Uterus (tissue), 4 donors: ENCODE data around the gene RGL3. TPM values are rescaled to one million over a fixed set of nuclear protein-coding genes. Genes with fewer than 3 reads are reported as not detected.
"Not testable (repeated sequence)": the region's sequence is repeated elsewhere in the genome, so short reads cannot be mapped to it uniquely, and the experiment has no call there.

Experiments used
- DNase-seq, 2 donors: peaks; one replicate each; pipeline ENCODE4 v3.0.0-alpha.2; 2019 to 2020
- H3K27ac ChIP-seq, 2 donors: fragments of 200-600 bp; sonication (generic); 1 replicate in 1 of 2; 2 replicates in 1 of 2; pipeline ENCODE4 v1.5.1; 2016 to 2018
- H3K27me3 ChIP-seq, 2 donors: fragments of 200-600 bp; sonication (generic); one replicate each; pipeline ENCODE4 v1.5.1; 2018 to 2019; ENCODE audit warnings: control low read depth in 1 of 2
- H3K36me3 ChIP-seq, 2 donors: fragments of 200-600 bp; sonication (generic); one replicate each; pipeline ENCODE4 v1.5.1; 2019; ENCODE audit warnings: control low read depth in 1 of 2
- H3K4me1 ChIP-seq, 2 donors: fragments of 200-600 bp; sonication (generic); one replicate each; pipeline ENCODE4 v1.5.1; 2018 to 2019; ENCODE audit warnings: control low read depth in 1 of 2
- H3K4me3 ChIP-seq, 2 donors: fragments of 200-600 bp; sonication (generic); 1 replicate in 1 of 2; 2 replicates in 1 of 2; pipeline ENCODE4 v1.5.1; 2018 to 2019; ENCODE audit warnings: mild to moderate bottlenecking in 1 of 2
- H3K9me3 ChIP-seq, 2 donors: fragments of 200-600 bp; sonication (generic); one replicate each; pipeline ENCODE4 v1.5.1; 2019; ENCODE audit warnings: control low read depth in 1 of 2
- CTCF ChIP-seq, 4 experiments: fragments of 200-600 bp in 2 of 4; fragments of 450-650 bp in 2 of 4; sonication (generic) in 2 of 4; IDR thresholded peaks; one replicate each; pipeline ENCODE4 v1.5.1; 2016 to 2019; ENCODE audit warnings: antibody characterized with exemption in 4 of 4, mild to moderate bottlenecking in 2 of 4, moderate library complexity in 1 of 4
- POLR2A ChIP-seq, 2 donors: fragments of 450-650 bp; IDR thresholded peaks; one replicate each; pipeline ENCODE4 v1.6.1; 2016; ENCODE audit warnings: antibody characterized with exemption in 2 of 2, mild to moderate bottlenecking in 1 of 2, moderate library complexity in 1 of 2
- intact Hi-C: fragments of 100-400 bp; cut with DNase I; formaldehyde crosslinking; loops from one replicate; pipeline ENCODE4 v1.15.1; 2023; ENCODE audit warnings: low total_unique reads
- total RNA-seq, 4 donors: library from RNA; depleted of rRNA in 3 of 4; stranded (reverse); fragments of >200 nt in 3 of 4; gene quantifications; one replicate each; pipeline versions ENCODE4 v1.1.0 to v1.2.4, GENCODE V29; 2014 to 2023
- donor health status: DM: yes; HTN: yes; CAD: no.

The RGL3 gene
- total RNA-seq, 4 donors from 2014 or later, result 1.0 to 19.0 (median 13.2) TPM

DNA sequence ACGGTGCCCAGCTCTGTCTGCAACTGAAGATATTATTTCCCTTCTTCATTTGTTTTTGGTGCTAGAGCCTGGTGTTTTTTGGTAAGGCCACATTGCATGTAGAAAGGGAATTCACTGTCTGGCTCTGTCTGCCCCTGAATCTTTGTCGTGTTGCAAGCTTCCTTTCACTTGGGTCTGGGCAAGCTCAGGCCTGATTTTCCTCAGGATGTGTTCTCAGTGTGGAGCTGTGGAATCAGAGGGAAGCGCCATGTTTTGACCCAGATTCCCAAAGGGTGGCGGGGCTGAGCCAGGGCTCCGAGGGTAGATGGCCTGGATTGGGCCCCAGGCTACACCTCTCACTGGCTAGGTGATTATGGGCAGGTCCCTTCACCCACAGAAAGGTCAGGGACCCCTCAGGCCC, 24.9 kb upstream of the RGL3 start:
- no peak for TF ChIP-seq POLR2A (IDR thresholded peaks at IDR 0.05)
- no peak for TF ChIP-seq CTCF (IDR thresholded peaks at IDR 0.05)
- intact Hi-C loops, result no loop called here
- H3K4me1 ChIP-seq, result no peaks in the 10 kb centered on the region
- no peak for DNase-seq
- H3K36me3 ChIP-seq, result no peaks in the 10 kb centered on the region
- no peak overlapping the region for H3K4me3 ChIP-seq
- no peaks in the 10 kb centered on the region for H3K27me3 ChIP-seq
- H3K27ac ChIP-seq, result no peak overlapping the region
- H3K9me3 ChIP-seq, result no peaks in the 10 kb centered on the region

GRCh38 chr19:11437955-11438354, 18.8 kb upstream of the RGL3 start:
- TF ChIP-seq CTCF (IDR thresholded peaks at IDR 0.05) (no peak), POLR2A (IDR thresholded peaks at IDR 0.05) (no peak)
- intact Hi-C loops, result no loop called here
- DNase-seq, result no peak
- H3K4me3 ChIP-seq, result no peak overlapping the region
- H3K9me3 ChIP-seq, result no peaks in the 10 kb centered on the region
- H3K27ac ChIP-seq, result no peak overlapping the region
- peaks cover 9% of the 10 kb centered on the region in 2 donors for H3K4me1 ChIP-seq
- H3K27me3 ChIP-seq, result no peaks in the 10 kb centered on the region
- H3K36me3 ChIP-seq, result no peaks in the 10 kb centered on the region

DNA sequence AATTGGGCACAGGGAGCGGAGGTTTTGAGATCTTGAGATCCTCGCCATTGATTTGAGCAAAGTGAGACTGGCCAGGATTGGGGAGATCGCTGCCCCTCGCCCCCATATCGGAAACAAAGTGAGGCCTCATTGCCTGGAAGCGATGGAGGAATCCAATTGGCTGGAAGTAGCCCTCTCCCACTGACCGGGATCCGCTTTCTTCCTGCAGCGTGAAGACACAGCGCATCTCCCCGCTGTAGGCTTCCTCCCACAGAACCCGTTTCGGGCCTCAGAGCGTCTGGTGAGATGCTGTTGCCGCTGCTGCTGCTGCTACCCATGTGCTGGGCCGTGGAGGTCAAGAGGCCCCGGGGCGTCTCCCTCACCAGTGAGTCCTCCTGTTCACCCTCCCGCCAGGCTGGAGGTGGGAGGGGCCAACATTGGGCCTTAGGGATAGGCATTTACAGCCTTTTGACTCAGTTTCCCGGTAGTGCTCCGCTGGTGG, 16.8 kb upstream of the RGL3 start:
- Histone ChIP-seq H3K36me3 (no peaks in the 10 kb centered on the region), H3K27me3 (no peaks in the 10 kb centered on the region), H3K4me1 (peaks cover 9% of the 10 kb centered on the region in 2 donors), H3K27ac (peak overlapping the region; percentile 70 to 83), H3K9me3 (no peaks in the 10 kb centered on the region), H3K4me3 (peak overlapping the region; percentile 74)
- TF ChIP-seq POLR2A (IDR thresholded peaks at IDR 0.05) (no peak), CTCF (IDR thresholded peaks at IDR 0.05) (no peak)
- DNase-seq, result no peak
- intact Hi-C loops, result no loop called here

DNA sequence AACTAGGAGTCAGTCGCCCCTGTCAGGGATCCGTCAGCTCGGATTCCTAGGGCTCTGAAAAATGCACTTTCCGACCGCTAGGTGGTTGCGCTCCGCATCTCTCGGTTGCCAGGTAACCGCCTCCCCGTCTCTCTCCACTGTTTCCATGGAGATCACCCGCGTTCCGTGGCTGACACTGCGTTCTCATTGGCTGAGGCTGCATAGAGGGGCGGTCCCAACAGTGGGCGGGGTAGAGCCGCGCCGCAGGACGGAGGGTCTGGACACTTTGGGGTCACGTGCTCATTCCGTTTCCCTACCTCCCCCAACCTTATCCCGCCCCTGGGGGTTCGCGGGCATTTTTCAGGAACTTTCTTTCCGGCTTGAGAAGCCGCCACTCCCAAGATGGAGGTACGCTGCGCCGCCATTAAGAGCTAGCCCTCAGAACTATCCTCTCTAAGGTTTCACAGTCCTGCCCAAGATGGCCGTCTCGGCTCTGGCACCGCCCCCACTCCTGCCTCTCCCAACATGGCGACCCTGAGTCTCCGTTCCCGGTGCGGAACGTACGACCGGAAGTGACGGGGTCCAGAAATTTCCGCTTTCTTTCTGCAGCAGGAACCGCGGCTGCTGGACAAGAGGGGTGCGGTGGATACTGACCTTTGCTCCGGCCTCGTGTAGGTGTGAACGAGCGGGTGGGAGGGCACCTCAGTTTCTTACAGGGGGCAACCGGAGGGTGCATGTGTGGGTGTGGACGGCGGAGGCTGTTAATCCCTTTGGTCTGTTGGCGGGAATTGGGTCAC, 16.1 kb upstream of the RGL3 start, which contains the start of the genes ODAD3 and PRKCSH:
Gene ODAD3, minus strand, starts transcription at position 65 of the 776 bp plus-strand sequence. CDS start 105 bp downstream, outside the sequence.
Gene PRKCSH, plus strand, starts transcription at position 579 of the 776 bp plus-strand sequence. CDS start 483 bp downstream, outside the sequence.
- DNase-seq, result peak; percentile 99
- no peaks in the 10 kb centered on the region for H3K9me3 ChIP-seq
- TF ChIP-seq POLR2A (IDR thresholded peaks at IDR 0.05) (peak; percentile 17 to 31), CTCF (IDR thresholded peaks at IDR 0.05) (peak; percentile 77 to 95 (median 86))
- H3K36me3 ChIP-seq, result no peaks in the 10 kb centered on the region
- H3K27ac ChIP-seq, result peak within 1 kb of the TSS; percentile 83 to 86
- H3K4me3 ChIP-seq, result peak within 1 kb of the TSS; percentile 74
- no peaks in the 10 kb centered on the region for H3K27me3 ChIP-seq
- H3K4me1 ChIP-seq, result peaks cover 9% of the 10 kb centered on the region in 2 donors
- intact Hi-C loops, result no loop called here

GRCh38 chr19:11434703-11435056, 15.6 kb upstream of the RGL3 start:
- no peaks in the 10 kb centered on the region for H3K36me3 ChIP-seq
- no peaks in the 10 kb centered on the region for H3K9me3 ChIP-seq
- peak overlapping the region; percentile 31 to 43 for H3K4me3 ChIP-seq
- intact Hi-C loops, result no loop called here
- H3K4me1 ChIP-seq, result peaks cover 9% of the 10 kb centered on the region in 2 donors
- peak in 1 of 2 donors; percentile 37 for DNase-seq
- no peaks in the 10 kb centered on the region for H3K27me3 ChIP-seq
- TF ChIP-seq CTCF (IDR thresholded peaks at IDR 0.05) (no peak), POLR2A (IDR thresholded peaks at IDR 0.05) (no peak)
- H3K27ac ChIP-seq, result peak overlapping the region; percentile 83 to 86

- intact Hi-C loops, DNase-seq, H3K36me3 ChIP-seq, H3K27ac ChIP-seq, H3K4me1 ChIP-seq, H3K27me3 ChIP-seq, H3K4me3 ChIP-seq, H3K9me3 ChIP-seq: not testable (repeated sequence)
Observed at GRCh38 chr19:11433526-11433925, 14.4 kb upstream of the RGL3 start.
